Measurements from ENCODE around the gene NENF.

DNA sequence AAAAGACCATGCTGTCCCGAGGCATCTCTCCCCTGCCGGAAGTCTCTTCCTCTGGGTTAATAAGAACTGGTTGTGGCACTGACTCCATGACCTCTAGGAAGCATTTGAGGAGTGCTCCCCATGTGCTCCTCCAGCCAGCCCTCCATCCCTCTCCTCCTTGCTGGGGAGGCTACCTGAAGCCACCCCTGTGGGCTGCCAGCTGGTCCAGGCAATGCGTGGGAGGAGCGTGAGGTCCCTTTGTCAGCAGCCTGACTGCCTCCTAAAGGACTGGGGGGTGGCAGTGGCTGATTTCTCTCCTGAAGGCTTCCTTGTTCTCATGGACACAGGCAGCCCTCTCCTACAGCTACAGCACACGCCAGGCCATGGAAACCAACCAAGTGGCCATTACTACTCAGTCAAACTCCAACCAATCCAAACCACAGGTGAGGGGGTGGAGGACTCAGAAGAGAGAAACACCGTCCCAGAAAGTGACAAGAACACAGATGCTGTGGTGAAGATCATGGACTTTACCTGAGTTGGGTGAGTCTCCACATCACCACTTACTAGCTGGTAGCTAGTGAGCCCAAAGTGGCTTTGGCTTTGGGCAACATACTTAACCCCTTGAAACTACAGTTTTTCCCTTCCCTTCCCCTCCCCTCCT, 35.2 kb downstream of the NENF start:
- TF ChIP-seq POLR2A (IDR thresholded peaks at IDR 0.05; ENCODE audit: low read depth) = no peak
- TF ChIP-seq CTCF (IDR thresholded peaks at IDR 0.05) = no peak
- no peak for TF ChIP-seq EP300 (IDR thresholded peaks at IDR 0.05)
